ENCODE results near the gene TMEM267. TPM values are rescaled to one million over a fixed set of nuclear protein-coding genes. Genes with fewer than 3 reads are reported as not detected.

TMEM267 gene
- total and polyA plus RNA-seq, 10 of the 15 experiments (the other 5 are each of a cell fraction or from before 2014, with no cell fraction given): 7.7 to 37.3 (median 13.3) TPM

- H3K27me3 ChIP-seq (replicated peaks in 1 of 2; ENCODE audit: control insufficient read depth in 2 of 2, insufficient read depth in 2 of 2, low read length in 1 of 2): no peaks in the 10 kb centered on the region
- ChIA-PET POLR2A (interaction anchor here (0.7 kb wide), 1 partner anchor 20 kb away, joined by 3 read pairs; no protein-coding TSS in a partner anchor), CTCF (interaction anchor here (0.5 to 0.8 kb wide), 3 partner anchors 22 to 394 kb away, joined by 3 read pairs; no protein-coding TSS in a partner anchor), SMC1A (ENCODE audit: uncharacterized antibody, unreplicated experiment) (no interaction called here), RAD21 (ENCODE audit: unreplicated experiment) (no interaction called here)
- H4K20me1 ChIP-seq (ENCODE audit: control insufficient read depth, insufficient read depth): no peaks in the 10 kb centered on the region
- no peak overlapping the region for H3K9ac ChIP-seq (ENCODE audit: control insufficient read depth, insufficient read depth, low read length)
- H2AFZ ChIP-seq (ENCODE audit: control insufficient read depth, low read depth, low read length): no peak overlapping the region
- H3K4me2 ChIP-seq (ENCODE audit: control insufficient read depth, insufficient read depth): no peak overlapping the region
- no peaks in the 10 kb centered on the region for H3K79me2 ChIP-seq (ENCODE audit: control insufficient read depth, insufficient read depth, low read length)
- DNase-seq (ENCODE audit: low read depth, low spot score) (no peak), FAIRE-seq (no peak), ATAC-seq (no peak)
- H3K9me3 ChIP-seq (replicated peaks; ENCODE audit: control insufficient read depth, insufficient read depth, low read length): no peaks in the 10 kb centered on the region
- no peak overlapping the region for H3K27ac ChIP-seq (ENCODE audit: control insufficient read depth, insufficient read depth)
- H3K4me1 ChIP-seq (ENCODE audit: control insufficient read depth, insufficient read depth, low read length): no peaks in the 10 kb centered on the region; the same call in 1 of the 2 replicates
- BruUV-seq (replicated peaks): no TSS peak
- no peak overlapping the region for H3K4me3 ChIP-seq
- intact Hi-C loops (cut with micrococcal nuclease; ENCODE audit: unreplicated experiment): no loop called here
- TF ChIP-seq RAD21 (IDR thresholded peaks at IDR 0.05; ENCODE audit: insufficient read depth, low read depth, low read length) (no peak), EED (IDR thresholded peaks at IDR 0.05; ENCODE audit: low read depth) (no peak), YY1 (IDR thresholded peaks at IDR 0.05; ENCODE audit: low read depth, low read length) (no peak), TCF12 (IDR thresholded peaks at IDR 0.05; ENCODE audit: low read depth, low read length) (peak; percentile 70), SPI1 (IDR thresholded peaks at IDR 0.05; ENCODE audit: borderline replicate concordance, insufficient read depth, low read depth, low read length) (peak; percentile 29; the same call in 1 of the 2 replicates), ZBTB33 (IDR thresholded peaks at IDR 0.05) (no peak), MEF2B (IDR thresholded peaks at IDR 0.05; ENCODE audit: partially characterized antibody, poor library complexity, severe bottlenecking) (no peak)
- WGBS (ENCODE audit: insufficient coverage, insufficient replicate concordance, low lambda C conversion rate, missing lambda C conversion rate): 95% methylated on average over 2 of the region's 2 CpGs
- in situ Hi-C loops (cut with MboI): no loop called here
- H3K36me3 ChIP-seq (ENCODE audit: control insufficient read depth in 2 of 2, insufficient read depth in 2 of 2, low read length in 1 of 2): peaks cover 9 to 20% of the 10 kb centered on the region in 2 experiments
Observed at GRCh38 chr5:43530648-43531047, 47.0 kb upstream of the TMEM267 start.

Measured in GM12878 (cell line).